K562 (cell line): ENCODE measurements around the gene MOB3B. TPM values are rescaled to one million over a fixed set of nuclear protein-coding genes. Genes with fewer than 3 reads are reported as not detected.

ENCODE experiments used
- ATAC-seq: fragments of 200-7000 bp; cut with Tn5 transposase; 3 replicates; pipeline ENCODE4 v1.9.1; 2020; ENCODE audit warnings: moderate library complexity
- BruUV-seq: library from RNA; stranded (reverse); fragments of 400-500 nt; replicated peaks from 2 replicates; lab custom pipeline; 2021; lab: Mats Ljungman, UMichigan
- CTCF ChIA-PET: fragments of 300-600 bp; formaldehyde crosslinking; extraction: SDS; loops from one replicate; lab custom pipeline; 2021; ENCODE audit warnings: low intra/inter-chr PET ratio; lab: Yijun Ruan, JAX
- POLR2A ChIA-PET: fragments of 300-600, 350-650 bp; sonication (Branson Sonifier 250); formaldehyde crosslinking; extraction: SDS; loops from one replicate; lab custom pipeline; 2021; ENCODE audit warnings: antibody characterized with exemption, inconsistent platforms; lab: Yijun Ruan, JAX
- DNase-seq, 4 experiments: peaks; one replicate each; pipeline versions ENCODE4 v3.0.0 to v3.0.0-alpha.2; 2011 to 2018; ENCODE audit warnings: low spot score in 3 of 4, mixed read lengths in 3 of 4; ENCODE audit errors: extremely low read depth in 1 of 4
- FAIRE-seq: peaks from 2 replicates; lab custom pipeline; 2011; peaks lifted over from hg19 to GRCh38; lab: Jason Lieb, UNC
- H2AFZ ChIP-seq: 2 replicates; pipeline ENCODE4 v1.6.0; 2011; ENCODE audit warnings: low read depth, low read length, control low read depth, inconsistent platforms
- H3K27ac ChIP-seq: fragments of 200-600 bp; 3 replicates; pipeline ENCODE4 v1.8.0; 2011; ENCODE audit warnings: low read depth, mild to moderate bottlenecking, control low read depth, inconsistent platforms, low read length, moderate library complexity, mixed read lengths; ENCODE audit errors: extremely low read depth
- H3K27me3 ChIP-seq, 2 experiments: fragments of 300-600 bp in 1 of 2; 2 replicates in 1 of 2; 3 replicates in 1 of 2; pipeline versions ENCODE4 v1.6.0 to v1.8.0; 2011; ENCODE audit warnings: inconsistent platforms in 2 of 2, low read length in 2 of 2, mild to moderate bottlenecking in 1 of 2, mixed read lengths in 1 of 2, moderate library complexity in 1 of 2; ENCODE audit not compliant: control insufficient read depth in 2 of 2, insufficient read depth in 2 of 2
- H3K36me3 ChIP-seq: fragments of 300-600 bp; 3 replicates; pipeline ENCODE4 v1.8.0; 2011; ENCODE audit warnings: mild to moderate bottlenecking, low read length, inconsistent platforms; ENCODE audit not compliant: control insufficient read depth, insufficient read depth
- H3K4me1 ChIP-seq, 2 experiments: fragments of 200-600 bp in 1 of 2; replicated peaks in 1 of 2; 2 replicates in 1 of 2; 3 replicates in 1 of 2; pipeline versions ENCODE4 v1.5.1 to v1.8.0; 2011; ENCODE audit warnings: inconsistent platforms in 2 of 2, low read length in 2 of 2, mild to moderate bottlenecking in 1 of 2, mixed read lengths in 1 of 2, moderate library complexity in 1 of 2; ENCODE audit not compliant: control insufficient read depth in 2 of 2, insufficient read depth in 2 of 2
- H3K4me2 ChIP-seq: 2 replicates; pipeline ENCODE4 v1.6.1; 2011; ENCODE audit warnings: low read length, control low read depth, inconsistent platforms, mixed read lengths; ENCODE audit not compliant: insufficient read depth
- H3K4me3 ChIP-seq: fragments of 200-600 bp; sonication (generic), shearing (Covaris generic); 2 replicates; pipeline ENCODE4 v1.5.1; 2016; ENCODE audit warnings: control low read depth, inconsistent platforms
- H3K79me2 ChIP-seq: fragments of 200-600 bp; 3 replicates; pipeline ENCODE4 v1.8.0; 2011; ENCODE audit warnings: low read length, inconsistent platforms; ENCODE audit not compliant: control insufficient read depth, insufficient read depth
- H3K9ac ChIP-seq, 2 experiments: 2 replicates each; pipeline versions ENCODE4 v1.6.0 to v1.6.1; 2011; ENCODE audit warnings: low read depth in 2 of 2, low read length in 2 of 2, control low read depth in 1 of 2, inconsistent platforms in 1 of 2, mild to moderate bottlenecking in 1 of 2, mixed read lengths in 1 of 2; ENCODE audit not compliant: insufficient read depth in 1 of 2
- H3K9me1 ChIP-seq: one replicate; pipeline ENCODE4 v1.6.0; 2011; ENCODE audit warnings: inconsistent platforms, mild to moderate bottlenecking, low read length, moderate library complexity; ENCODE audit not compliant: control insufficient read depth, insufficient read depth
- H3K9me3 ChIP-seq: replicated peaks from 2 replicates; pipeline ENCODE4 v1.5.1; 2011; ENCODE audit warnings: low read depth, low read length, inconsistent platforms; ENCODE audit not compliant: control insufficient read depth, insufficient read depth
- H4K20me1 ChIP-seq: replicated peaks from 2 replicates; pipeline ENCODE4 v1.6.1; 2011; ENCODE audit warnings: low read length, inconsistent platforms, mixed read lengths; ENCODE audit not compliant: control insufficient read depth, insufficient read depth
- CHCHD3 ChIP-seq: fragments of 250-450 bp; sonication (Bioruptor Pico); IDR thresholded peaks from 2 replicates; pipeline ENCODE4 v2.1.2; 2022; ENCODE audit warnings: mild to moderate bottlenecking
- FOXK2 ChIP-seq, 2 experiments: fragments of 450-650 bp; IDR thresholded peaks in 1 of 2; conservative IDR thresholded peaks in 1 of 2; 2 replicates each; pipeline ENCODE4 v1.6.1; 2016; ENCODE audit warnings: low read depth in 2 of 2, mild to moderate bottlenecking in 1 of 2
- HDGF ChIP-seq: fragments of 450-650 bp; IDR thresholded peaks from 2 replicates; pipeline ENCODE4 v1.6.1; 2016
- JUND ChIP-seq, 2 experiments: IDR thresholded peaks; 2 replicates in 1 of 2; 3 replicates in 1 of 2; pipeline ENCODE4 v1.6.1; 2011; ENCODE audit warnings: borderline replicate concordance in 2 of 2, low read depth in 2 of 2, low read length in 2 of 2, improper control_type of control experiment in 1 of 2, missing biosample characterization in 1 of 2, missing genetic modification characterization in 1 of 2, missing genetic modification reagents in 1 of 2
- NFYB ChIP-seq: IDR thresholded peaks from 2 replicates; pipeline ENCODE4 v1.6.1; 2011; ENCODE audit warnings: mild to moderate bottlenecking, moderate library complexity; ENCODE audit not compliant: insufficient read length; ENCODE audit errors: extremely low read depth
- NR1H2 ChIP-seq: sonication (generic); formaldehyde crosslinking; IDR thresholded peaks from 2 replicates; pipeline ENCODE4 v1.4.0; 2020; ENCODE audit warnings: mild to moderate bottlenecking, missing genetic modification reagents
- SMC3 ChIP-seq: conservative IDR thresholded peaks from 2 replicates; pipeline ENCODE4 v1.6.1; 2011; ENCODE audit warnings: low read depth, low read length, improper control_type of control experiment; ENCODE audit not compliant: insufficient read depth
- TCF7L2 ChIP-seq: fragments of 150-350 bp; IDR thresholded peaks from 2 replicates; pipeline ENCODE4 v1.6.1; 2016; ENCODE audit warnings: low read depth, mild to moderate bottlenecking, low read length, moderate library complexity
- TEAD1 ChIP-seq, 2 experiments: fragments of 450-650 bp in 1 of 2; sonication (generic) in 1 of 2; formaldehyde crosslinking; IDR thresholded peaks; 2 replicates each; pipeline versions ENCODE4 v1.4.0 to v1.8.0; 2020 to 2022; ENCODE audit warnings: mild to moderate bottlenecking in 2 of 2, missing genetic modification reagents in 1 of 2
- XRCC3 ChIP-seq: fragments of 450-650 bp; IDR thresholded peaks from 2 replicates; pipeline ENCODE4 v1.6.1; 2017; ENCODE audit warnings: mild to moderate bottlenecking, moderate library complexity
- ZBTB8A ChIP-seq: fragments of 450-650 bp; IDR thresholded peaks from 2 replicates; pipeline ENCODE4 v1.6.1; 2018; ENCODE audit warnings: mild to moderate bottlenecking, moderate library complexity; ENCODE audit not compliant: partially characterized antibody
- ZNF699 ChIP-seq: fragments of 250-450 bp; sonication (Bioruptor Pico); IDR thresholded peaks from 2 replicates; pipeline ENCODE4 v1.8.0; 2021; ENCODE audit warnings: mild to moderate bottlenecking, moderate library complexity; ENCODE audit not compliant: insufficient replicate concordance
- ZNF717 ChIP-seq: fragments of 250-450 bp; sonication (Bioruptor Pico); IDR thresholded peaks from 2 replicates; pipeline ENCODE4 v1.5.0; 2021
- ZNF766 ChIP-seq: fragments of 200-800 bp; sonication (Bioruptor generic); conservative IDR thresholded peaks from 2 replicates; pipeline ENCODE4 v1.6.1; 2016; ENCODE audit warnings: missing genetic modification characterization, missing compliant biosample characterization
- WGBS: fragments of 100-300 bp; shearing (Covaris generic); methylation state at CpG from one replicate; pipeline ENCODE4 v1.1.6; 2016; ENCODE audit warnings: low coverage, mixed read lengths; ENCODE audit not compliant: insufficient coverage; ENCODE audit errors: missing lambda C conversion rate; 5-methylcytosine and 5-hydroxymethylcytosine counted together
- in situ Hi-C: fragments of 300-500 bp; cut with MboI; formaldehyde crosslinking; loops from 4 replicates; pipeline ENCODE4 v1.15.0; 2018; ENCODE audit warnings: inconsistent platforms, mixed read lengths
- intact Hi-C: fragments of 100-400 bp; cut with micrococcal nuclease; formaldehyde crosslinking; loops from 2 replicates; pipeline ENCODE4 v1.14.2; 2022
- polyA plus RNA-seq, 8 experiments: library from polyadenylated mRNA; depleted of rRNA in 4 of 8; stranded (reverse) in 5 of 8; unstranded in 3 of 8; fragments of >200 nt; fragmentation: Nextera tagmentation in 2 of 8; fragmentation: Illumina TruSeq in 1 of 8; extraction: Ambion mirVana in 2 of 8; extraction: Trizol in 1 of 8; gene quantifications; 2 replicates each; pipeline versions ENCODE4 v1.2.1 to v1.2.3, GENCODE V29; 2011 to 2014; ENCODE audit warnings: inconsistent platforms in 1 of 8, missing spikeins in 1 of 8
- total RNA-seq, 7 experiments: library from RNA; depleted of rRNA in 6 of 7; stranded (reverse); fragments of >200 nt in 6 of 7; fragmentation: Illumina TruSeq in 2 of 7; extraction: Trizol in 2 of 7; gene quantifications; 2 replicates each; pipeline versions ENCODE4 v1.2.1 to v1.2.3, GENCODE V29; 2011 to 2021; ENCODE audit warnings: low replicate concordance in 1 of 7
- TF ChIP-seq, protein P1 (sequence below): sonication (generic); formaldehyde crosslinking; IDR thresholded peaks from 2 replicates; pipeline ENCODE4 v1.8.0; 2022; ENCODE audit warnings: mild to moderate bottlenecking, missing genetic modification reagents, borderline replicate concordance
- TF ChIP-seq, protein P2 (sequence below): conservative IDR thresholded peaks from 2 replicates; pipeline ENCODE4 v1.6.1; 2011; ENCODE audit warnings: low read depth, mild to moderate bottlenecking, low read length; ENCODE audit not compliant: control insufficient read depth
- TF ChIP-seq, protein P3 (sequence below): IDR thresholded peaks from 2 replicates; pipeline ENCODE4 v1.6.1; 2016; ENCODE audit warnings: missing genetic modification characterization, missing compliant biosample characterization

The MOB3B gene
- total and polyA plus RNA-seq, 9 of the 15 experiments (the other 6 are each of a cell fraction or from before 2014, with no cell fraction given): 3.6 to 12.8 (median 7.2) TPM

DNA sequence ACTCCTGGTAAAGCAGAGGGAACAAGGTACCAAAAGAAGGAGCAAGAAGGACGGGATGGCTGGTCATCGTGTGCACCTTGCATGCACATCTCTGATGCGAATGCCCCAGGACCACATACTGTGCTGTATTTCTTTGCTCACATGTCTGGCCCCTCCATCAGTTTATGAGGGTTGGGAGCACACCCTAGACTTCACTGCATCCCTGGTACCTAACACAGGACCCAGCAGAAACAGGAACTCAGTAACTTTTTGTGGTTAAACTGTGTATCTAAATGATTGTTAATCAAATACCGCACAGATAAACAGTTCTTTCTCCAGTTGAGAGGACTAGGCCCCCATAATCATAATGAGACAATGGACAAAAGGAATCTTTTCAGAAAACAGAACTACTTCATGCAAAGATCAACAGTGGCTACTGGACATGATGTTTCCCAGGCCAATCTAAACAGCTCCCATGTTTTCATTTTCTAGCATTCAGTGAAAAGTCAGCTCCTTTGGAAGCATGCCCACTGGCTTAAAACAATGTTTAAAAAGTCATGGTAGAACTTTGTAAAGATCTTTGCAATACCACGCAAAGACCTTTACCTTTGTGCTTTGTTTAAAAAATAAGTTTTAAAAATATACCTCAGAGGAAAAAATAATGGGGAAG is 61.0 kb downstream of the MOB3B start:
- 43% methylated on average over 1 of the region's 5 CpGs for WGBS
- no peaks in the 10 kb centered on the region; the same call in 1 of the 2 replicates for H3K9me3 ChIP-seq
- no TSS peak for BruUV-seq
- ChIA-PET POLR2A (no interaction called here), CTCF (no interaction called here)
- H3K9me1 ChIP-seq: no peaks in the 10 kb centered on the region
- DNase-seq (no peak), ATAC-seq (no peak), FAIRE-seq (no peak)
- no peaks in the 10 kb centered on the region for H3K27me3 ChIP-seq
- H3K4me1 ChIP-seq: peaks cover 6 to 13% of the 10 kb centered on the region in 2 experiments; a peak in 3 of 5 replicates
- no peaks in the 10 kb centered on the region for H4K20me1 ChIP-seq
- peaks cover 50% of the 10 kb centered on the region for H3K79me2 ChIP-seq
- TF ChIP-seq TEAD1 (CRISPR knock-in tag; IDR thresholded peaks at IDR 0.05) (no peak), HDGF (no peak), ZNF717 (no peak), XRCC3 (no peak), TCF7L2 (no peak), SMC3 (no peak), CHCHD3 (CRISPR knock-in tag) (no peak), NR1H2 (CRISPR knock-in tag) (no peak), ZNF766 (no peak), NFYB (no peak), ZBTB8A (no peak), ZNF699 (no peak), FOXK2 (conservative IDR thresholded peaks at IDR 0.05 in 1 of 2, IDR thresholded peaks at IDR 0.05 in 1 of 2; ENCODE audit: low read depth in 2 of 2) (no peak), JUND (IDR thresholded peaks at IDR 0.05; ENCODE audit: borderline replicate concordance, low read depth, low read length) (no peak), JUND (tag; IDR thresholded peaks at IDR 0.05; ENCODE audit: borderline replicate concordance, low read depth, low read length) (no peak)
- TF ChIP-seq, protein P1, sequence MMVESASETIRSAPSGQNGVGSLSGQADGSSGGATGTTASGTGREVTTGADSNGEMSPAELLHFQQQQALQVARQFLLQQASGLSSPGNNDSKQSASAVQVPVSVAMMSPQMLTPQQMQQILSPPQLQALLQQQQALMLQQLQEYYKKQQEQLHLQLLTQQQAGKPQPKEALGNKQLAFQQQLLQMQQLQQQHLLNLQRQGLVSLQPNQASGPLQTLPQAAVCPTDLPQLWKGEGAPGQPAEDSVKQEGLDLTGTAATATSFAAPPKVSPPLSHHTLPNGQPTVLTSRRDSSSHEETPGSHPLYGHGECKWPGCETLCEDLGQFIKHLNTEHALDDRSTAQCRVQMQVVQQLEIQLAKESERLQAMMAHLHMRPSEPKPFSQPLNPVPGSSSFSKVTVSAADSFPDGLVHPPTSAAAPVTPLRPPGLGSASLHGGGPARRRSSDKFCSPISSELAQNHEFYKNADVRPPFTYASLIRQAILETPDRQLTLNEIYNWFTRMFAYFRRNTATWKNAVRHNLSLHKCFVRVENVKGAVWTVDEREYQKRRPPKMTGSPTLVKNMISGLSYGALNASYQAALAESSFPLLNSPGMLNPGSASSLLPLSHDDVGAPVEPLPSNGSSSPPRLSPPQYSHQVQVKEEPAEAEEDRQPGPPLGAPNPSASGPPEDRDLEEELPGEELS: no peak
- TF ChIP-seq, protein P2, sequence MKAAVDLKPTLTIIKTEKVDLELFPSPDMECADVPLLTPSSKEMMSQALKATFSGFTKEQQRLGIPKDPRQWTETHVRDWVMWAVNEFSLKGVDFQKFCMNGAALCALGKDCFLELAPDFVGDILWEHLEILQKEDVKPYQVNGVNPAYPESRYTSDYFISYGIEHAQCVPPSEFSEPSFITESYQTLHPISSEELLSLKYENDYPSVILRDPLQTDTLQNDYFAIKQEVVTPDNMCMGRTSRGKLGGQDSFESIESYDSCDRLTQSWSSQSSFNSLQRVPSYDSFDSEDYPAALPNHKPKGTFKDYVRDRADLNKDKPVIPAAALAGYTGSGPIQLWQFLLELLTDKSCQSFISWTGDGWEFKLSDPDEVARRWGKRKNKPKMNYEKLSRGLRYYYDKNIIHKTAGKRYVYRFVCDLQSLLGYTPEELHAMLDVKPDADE: no peak
- TF ChIP-seq, protein P3, sequence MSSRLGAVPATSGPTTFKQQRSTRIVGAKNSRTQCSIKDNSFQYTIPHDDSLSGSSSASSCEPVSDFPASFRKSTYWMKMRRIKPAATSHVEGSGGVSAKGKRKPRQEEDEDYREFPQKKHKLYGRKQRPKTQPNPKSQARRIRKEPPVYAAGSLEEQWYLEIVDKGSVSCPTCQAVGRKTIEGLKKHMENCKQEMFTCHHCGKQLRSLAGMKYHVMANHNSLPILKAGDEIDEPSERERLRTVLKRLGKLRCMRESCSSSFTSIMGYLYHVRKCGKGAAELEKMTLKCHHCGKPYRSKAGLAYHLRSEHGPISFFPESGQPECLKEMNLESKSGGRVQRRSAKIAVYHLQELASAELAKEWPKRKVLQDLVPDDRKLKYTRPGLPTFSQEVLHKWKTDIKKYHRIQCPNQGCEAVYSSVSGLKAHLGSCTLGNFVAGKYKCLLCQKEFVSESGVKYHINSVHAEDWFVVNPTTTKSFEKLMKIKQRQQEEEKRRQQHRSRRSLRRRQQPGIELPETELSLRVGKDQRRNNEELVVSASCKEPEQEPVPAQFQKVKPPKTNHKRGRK (tag): no peak
- in situ Hi-C loops (no loop called here), intact Hi-C loops (no loop called here)
- no peak overlapping the region for H3K9ac ChIP-seq
- H3K4me3 ChIP-seq: no peak overlapping the region
- no peak overlapping the region for H3K27ac ChIP-seq
- H3K4me2 ChIP-seq: no peak overlapping the region
- H2AFZ ChIP-seq: no peak overlapping the region
- H3K36me3 ChIP-seq: peaks cover 11% of the 10 kb centered on the region; the same call in 1 of the 3 replicates
